ENCODE measurements around the gene TPM2.

Gene TPM2

DNA sequence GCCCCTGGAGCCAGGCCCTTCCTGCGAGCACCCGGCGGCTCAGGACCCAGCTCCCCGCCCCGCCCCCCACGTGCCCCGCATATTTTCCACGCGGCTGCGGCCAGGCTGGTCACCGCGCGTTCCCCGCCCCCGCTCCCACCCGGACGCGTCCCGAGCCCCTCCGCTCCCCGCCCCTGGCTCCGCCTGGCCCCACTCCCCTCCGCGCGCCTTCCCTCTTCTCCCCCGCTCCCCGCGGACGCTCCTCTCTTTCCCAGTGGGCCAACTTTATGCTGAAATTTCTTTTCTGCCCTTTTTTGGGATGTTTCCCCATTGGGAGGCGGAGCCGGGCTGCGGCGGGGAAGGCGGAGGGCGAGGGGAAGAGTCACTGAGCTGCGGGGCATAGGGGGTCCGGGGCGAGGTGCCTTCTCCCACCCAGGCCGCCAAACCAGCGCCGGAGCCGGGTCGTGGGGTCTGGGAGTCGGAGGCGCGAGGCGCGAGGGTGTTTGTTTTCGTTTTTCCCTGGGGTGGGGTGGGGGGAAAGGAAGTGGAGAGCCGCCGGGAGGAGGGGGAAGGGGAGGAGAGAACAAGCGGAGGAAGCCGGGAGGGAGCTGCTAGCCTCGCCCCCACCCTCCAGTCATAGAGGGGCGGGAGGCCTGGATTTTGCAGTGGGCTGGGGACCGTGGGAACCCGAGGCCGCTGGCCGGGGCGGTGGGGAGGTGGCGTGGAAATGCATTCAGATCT, 1.0 kb upstream of the TPM2 start:
- TF ChIP-seq CTCF (IDR thresholded peaks at IDR 0.05) = no peak

DNA sequence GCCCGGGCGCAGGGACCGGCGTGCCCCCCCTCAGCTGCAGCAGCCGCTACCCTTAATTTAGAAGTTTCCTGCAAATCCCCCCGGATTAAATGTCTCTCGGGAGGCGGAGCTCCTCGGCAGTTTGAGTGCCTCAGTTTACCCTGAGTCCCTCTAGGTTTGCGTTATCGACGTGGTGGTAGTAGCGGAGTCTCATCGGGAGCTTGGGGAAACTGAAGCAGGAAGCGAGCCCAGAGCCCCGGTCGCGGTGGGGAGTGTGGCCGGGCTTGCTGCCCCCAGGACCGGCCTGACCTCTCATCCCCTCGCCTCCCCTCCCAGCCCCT, 529 bp upstream of the TPM2 start:
- no peak for TF ChIP-seq CTCF (IDR thresholded peaks at IDR 0.05)

DNA sequence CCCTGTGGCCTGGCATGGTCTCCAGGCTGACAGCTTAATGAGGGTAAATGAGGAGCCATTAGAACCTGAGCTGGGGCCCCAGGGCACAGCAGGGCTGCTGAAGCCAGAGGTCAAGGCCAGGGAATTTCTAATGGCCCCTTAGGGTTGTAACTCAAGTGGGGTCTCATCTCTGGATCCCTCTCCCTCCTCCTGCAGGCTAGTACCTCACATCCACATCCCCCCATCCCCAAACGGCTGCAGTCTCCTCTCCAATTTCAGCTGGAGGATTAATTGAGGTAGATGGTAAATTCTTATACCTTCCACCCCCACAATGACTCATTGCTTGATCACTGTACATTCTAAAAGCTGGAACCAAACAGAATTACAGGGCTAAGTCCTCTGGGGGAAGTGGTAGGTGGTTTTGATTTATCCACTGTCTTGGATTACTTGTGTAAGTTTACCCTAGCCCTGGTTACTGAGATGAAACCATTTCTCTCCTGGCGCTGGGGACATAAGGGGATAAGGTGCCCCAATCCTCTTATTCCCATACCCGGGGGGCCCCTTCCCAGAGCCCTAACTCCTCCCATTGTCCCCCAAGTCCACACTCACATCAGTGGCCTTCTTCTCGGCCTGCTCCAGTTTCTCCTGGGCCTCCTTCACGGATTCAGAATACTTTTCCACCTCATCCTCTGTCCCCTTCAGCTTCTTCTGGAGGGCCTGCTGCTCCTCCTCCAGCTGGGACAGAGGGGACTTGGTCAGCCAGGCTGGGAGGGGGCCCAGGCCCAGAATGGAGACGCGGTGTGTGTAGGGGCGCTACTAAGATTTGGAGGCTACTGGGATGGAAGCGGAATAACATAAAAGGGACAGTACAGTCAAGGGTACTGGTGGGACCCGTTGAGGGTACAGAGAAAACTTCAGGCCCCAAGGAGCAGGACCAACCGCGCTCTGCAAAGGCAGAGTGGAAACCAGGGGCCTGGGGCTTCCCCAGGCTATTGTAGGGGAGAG, 875 bp downstream of the TPM2 start:
- TF ChIP-seq CTCF (IDR thresholded peaks at IDR 0.05) = no peak

DNA sequence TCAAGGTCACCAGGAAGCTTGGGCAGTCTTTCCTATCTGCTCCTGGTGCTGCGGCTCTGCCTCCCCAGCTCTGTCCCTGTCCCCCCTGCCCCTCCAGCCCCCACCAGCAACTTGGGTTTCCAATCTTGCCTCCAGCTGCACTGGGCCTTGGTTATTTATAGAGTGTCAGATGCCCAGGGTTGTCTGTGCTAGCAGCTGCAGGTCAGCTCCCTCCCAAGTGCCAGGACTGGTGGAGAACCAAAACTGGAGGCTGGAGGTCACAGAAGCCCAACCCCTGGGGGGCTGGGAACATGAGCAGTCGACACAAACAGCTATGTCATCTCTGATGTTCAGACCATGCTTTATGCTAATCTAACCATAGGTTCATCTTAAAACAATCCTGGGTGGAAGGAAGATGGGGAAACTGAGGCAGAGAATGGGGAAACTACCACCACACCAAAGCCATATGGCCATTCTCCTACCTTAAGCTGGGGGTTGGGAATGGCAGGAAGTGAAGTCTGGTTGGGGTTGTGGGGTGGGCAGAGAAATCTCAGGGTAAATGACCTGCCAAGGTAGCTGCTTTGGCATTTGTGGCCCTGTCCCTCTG, 1.7 kb downstream of the TPM2 start:
- no peak for TF ChIP-seq CTCF (IDR thresholded peaks at IDR 0.05)

- TF ChIP-seq CTCF (IDR thresholded peaks at IDR 0.05) = no peak
Measured at GRCh38 chr9:35687306-35687705, 2.4 kb downstream of the TPM2 start.

- no peak for TF ChIP-seq CTCF (IDR thresholded peaks at IDR 0.05)
Measured at GRCh38 chr9:35686222-35687203, 3.2 kb downstream of the TPM2 start.

DNA sequence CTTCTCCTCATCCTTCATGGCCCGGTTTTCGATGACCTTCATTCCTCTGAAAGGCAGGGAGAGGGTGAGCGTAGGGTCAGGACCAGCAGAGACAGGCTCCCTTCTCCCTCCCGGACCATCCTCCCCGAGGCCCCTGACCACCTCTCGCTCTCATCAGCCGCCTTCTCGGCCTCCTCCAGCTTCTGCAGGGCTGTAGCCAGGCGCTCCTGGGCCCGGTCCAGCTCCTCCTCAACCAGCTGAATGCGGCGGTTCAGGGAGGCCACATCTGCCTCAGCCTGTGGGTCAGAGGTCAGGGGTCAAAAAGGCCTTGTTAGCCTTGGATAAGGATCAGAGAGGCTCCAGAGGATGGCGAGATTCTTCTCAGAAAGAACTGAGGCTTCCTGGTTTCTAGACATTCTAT, 4.2 kb downstream of the TPM2 start:
- no peak for TF ChIP-seq CTCF (IDR thresholded peaks at IDR 0.05)
